ENCODE results near the gene MCF2L2.
"Not testable (repeated sequence)": the region's sequence is repeated elsewhere in the genome, so short reads cannot be mapped to it uniquely, and the experiment has no call there.

The MCF2L2 gene

GRCh38 chr3:183442994-183443393, 14.6 kb upstream of the MCF2L2 start:
- DNase-seq (ENCODE audit: low read depth) = no peak
- no peak overlapping the region for H3K4me3 ChIP-seq (ENCODE audit: control insufficient read depth, low read depth, low read length)
- no peak for TF ChIP-seq CTCF (conservative IDR thresholded peaks at IDR 0.05; ENCODE audit: control insufficient read depth, insufficient read depth, low read depth, low read length)

DNA sequence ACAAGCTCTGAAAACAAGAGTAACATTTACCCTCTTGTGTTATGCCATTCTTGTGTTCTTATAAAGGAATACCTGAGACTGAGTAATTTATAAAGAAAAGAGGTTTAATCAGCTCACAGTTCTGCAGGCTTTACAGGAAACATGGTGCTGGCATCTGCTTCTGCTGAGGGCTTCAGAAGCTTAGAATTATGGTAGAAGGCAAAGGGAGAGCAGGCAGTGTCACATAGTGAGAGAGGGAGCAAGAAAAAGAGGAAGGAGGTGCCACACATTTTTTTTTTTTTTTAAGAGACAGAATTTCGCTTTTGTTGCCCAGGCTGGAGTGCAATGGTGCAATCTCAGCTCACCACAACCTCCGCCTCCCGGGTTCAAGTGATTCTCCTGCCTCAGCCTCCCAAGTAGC, 12.1 kb upstream of the MCF2L2 start:
- not testable (repeated sequence) for DNase-seq (ENCODE audit: low read depth); H3K4me3 ChIP-seq (ENCODE audit: control insufficient read depth, low read depth, low read length)

- TF ChIP-seq CTCF (conservative IDR thresholded peaks at IDR 0.05; ENCODE audit: control insufficient read depth, insufficient read depth, low read depth, low read length) = no peak
- DNase-seq (ENCODE audit: low read depth) = peak; percentile 31
- H3K4me3 ChIP-seq (ENCODE audit: control insufficient read depth, low read depth, low read length) = no peak overlapping the region
Observed at GRCh38 chr3:183439515-183439914, 11.1 kb upstream of the MCF2L2 start.

GRCh38 chr3:183438735-183439134, 10.3 kb upstream of the MCF2L2 start:
- DNase-seq (ENCODE audit: low read depth) = no peak
- no peak overlapping the region for H3K4me3 ChIP-seq (ENCODE audit: control insufficient read depth, low read depth, low read length)
- TF ChIP-seq CTCF (conservative IDR thresholded peaks at IDR 0.05; ENCODE audit: control insufficient read depth, insufficient read depth, low read depth, low read length) = no peak

- TF ChIP-seq CTCF (conservative IDR thresholded peaks at IDR 0.05; ENCODE audit: control insufficient read depth, insufficient read depth, low read depth, low read length) = no peak
- no peak for DNase-seq (ENCODE audit: low read depth)
- H3K4me3 ChIP-seq (ENCODE audit: control insufficient read depth, low read depth, low read length) = no peak overlapping the region
Observed at GRCh38 chr3:183437666-183438564, 9.5 kb upstream of the MCF2L2 start.

DNA sequence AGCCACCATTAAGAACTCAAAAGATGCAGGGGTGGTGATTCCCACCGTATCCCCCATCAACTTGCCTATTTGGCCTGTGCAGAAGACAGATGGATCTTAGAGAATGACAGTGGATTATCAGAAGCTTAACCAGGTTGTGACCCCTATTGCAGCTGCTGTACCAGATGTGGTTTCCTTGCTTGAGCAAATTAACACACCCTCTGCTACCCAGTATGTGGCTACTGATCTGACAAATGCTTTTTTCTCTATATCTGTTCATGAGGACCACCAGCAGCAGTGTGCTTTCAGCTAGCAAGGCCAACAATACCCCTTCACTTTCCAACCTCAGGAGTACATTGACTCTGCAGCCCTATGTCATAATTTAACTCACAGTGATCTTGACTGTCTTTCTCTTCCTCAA, 8.6 kb upstream of the MCF2L2 start:
- H3K4me3 ChIP-seq (ENCODE audit: control insufficient read depth, low read depth, low read length) = no peak overlapping the region
- no peak for TF ChIP-seq CTCF (conservative IDR thresholded peaks at IDR 0.05; ENCODE audit: control insufficient read depth, insufficient read depth, low read depth, low read length)
- no peak for DNase-seq (ENCODE audit: low read depth)

DNA sequence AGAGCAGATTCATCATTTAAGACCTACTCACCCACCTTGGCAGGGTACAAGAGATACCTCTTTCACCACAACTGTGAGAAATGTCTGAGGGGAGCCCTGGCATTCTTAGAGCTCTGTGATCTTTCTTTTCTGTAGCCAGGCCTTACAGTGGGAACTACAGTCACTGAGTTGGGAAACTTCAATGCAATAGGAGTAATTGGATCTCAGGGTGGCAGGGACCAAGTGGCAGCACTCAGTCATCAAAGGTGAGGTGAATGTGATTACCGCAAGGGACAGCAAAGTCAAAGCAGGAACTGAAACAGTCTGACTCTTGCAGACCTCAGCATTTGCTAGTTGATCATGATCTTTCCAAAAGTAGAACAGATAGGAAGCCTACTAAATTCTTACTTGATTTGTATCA, 7.2 kb upstream of the MCF2L2 start:
- no peak overlapping the region for H3K4me3 ChIP-seq (ENCODE audit: control insufficient read depth, low read depth, low read length)
- TF ChIP-seq CTCF (conservative IDR thresholded peaks at IDR 0.05; ENCODE audit: control insufficient read depth, insufficient read depth, low read depth, low read length) = no peak
- DNase-seq (ENCODE audit: low read depth) = no peak

All from fibroblast of mammary gland (primary cell).